IPS-18c (cell line): Measurements from ENCODE around the gene TBXAS1.
"Not testable (repeated sequence)": the region's sequence is repeated elsewhere in the genome, so short reads cannot be mapped to it uniquely, and the experiment has no call there.

ENCODE experiments used
- H3K4me3 ChIP-seq: 2 replicates; pipeline ENCODE4 v1.7.0; 2013; ENCODE audit warnings: low read depth, mild to moderate bottlenecking, low read length, moderate library complexity; ENCODE audit not compliant: insufficient read depth
- H3K9me3 ChIP-seq: one replicate; pipeline ENCODE4 v1.6.1; 2013; ENCODE audit warnings: mild to moderate bottlenecking, low read length, moderate library complexity; ENCODE audit not compliant: control insufficient read depth, insufficient read depth

TBXAS1 gene

GRCh38 chr7:139915864-139916716 lies 87.0 kb downstream of the TBXAS1 start:
- no peak overlapping the region for H3K4me3 ChIP-seq

GRCh38 chr7:139916717-139917395 lies 87.8 kb downstream of the TBXAS1 start:
- no peak overlapping the region for H3K4me3 ChIP-seq
- H3K9me3 ChIP-seq = no peaks in the 10 kb centered on the region

More at GRCh38 chr7:139915864-139916716, 87.0 kb downstream of the TBXAS1 start:
- H3K9me3 ChIP-seq = no peaks in the 10 kb centered on the region

GRCh38 chr7:139917851-139918250 lies 88.8 kb downstream of the TBXAS1 start:
- H3K9me3 ChIP-seq = no peaks in the 10 kb centered on the region
- H3K4me3 ChIP-seq = no peak overlapping the region

- Histone ChIP-seq H3K9me3 (no peaks in the 10 kb centered on the region), H3K4me3 (no peak overlapping the region)
Observed at GRCh38 chr7:139918480-139918879, 89.4 kb downstream of the TBXAS1 start.

GRCh38 chr7:139923090-139923489 lies 94.0 kb downstream of the TBXAS1 start:
- no peaks in the 10 kb centered on the region for H3K9me3 ChIP-seq
- H3K4me3 ChIP-seq = no peak overlapping the region

- no peaks in the 10 kb centered on the region for H3K9me3 ChIP-seq
- H3K4me3 ChIP-seq = no peak overlapping the region
Observed at GRCh38 chr7:139924461-139924860, 95.4 kb downstream of the TBXAS1 start.

- H3K4me3 ChIP-seq, H3K9me3 ChIP-seq: not testable (repeated sequence)
Observed at GRCh38 chr7:139929221-139929620, 100.2 kb downstream of the TBXAS1 start.

GRCh38 chr7:139930286-139930965 lies 101.4 kb downstream of the TBXAS1 start:
- Histone ChIP-seq H3K9me3 (no peaks in the 10 kb centered on the region), H3K4me3 (no peak overlapping the region)

- Histone ChIP-seq H3K4me3 (no peak overlapping the region), H3K9me3 (no peaks in the 10 kb centered on the region)
Observed at GRCh38 chr7:139931190-139931934, 102.3 kb downstream of the TBXAS1 start.

- H3K9me3 ChIP-seq = no peaks in the 10 kb centered on the region
- H3K4me3 ChIP-seq = no peak overlapping the region
Observed at GRCh38 chr7:139932531-139932930, 103.5 kb downstream of the TBXAS1 start.

- Histone ChIP-seq H3K9me3 (no peaks in the 10 kb centered on the region), H3K4me3 (no peak overlapping the region)
Observed at GRCh38 chr7:139936760-139937310, 107.8 kb downstream of the TBXAS1 start.

GRCh38 chr7:139937715-139938114 lies 108.7 kb downstream of the TBXAS1 start:
- Histone ChIP-seq H3K9me3 (no peaks in the 10 kb centered on the region), H3K4me3 (no peak overlapping the region)

- no peaks in the 10 kb centered on the region for H3K9me3 ChIP-seq
- H3K4me3 ChIP-seq = no peak overlapping the region
Observed at GRCh38 chr7:139940866-139941265, 111.8 kb downstream of the TBXAS1 start.

GRCh38 chr7:139941421-139941820 lies 112.4 kb downstream of the TBXAS1 start:
- no peak overlapping the region for H3K4me3 ChIP-seq
- no peaks in the 10 kb centered on the region for H3K9me3 ChIP-seq

GRCh38 chr7:139941866-139942265 lies 112.8 kb downstream of the TBXAS1 start:
- no peaks in the 10 kb centered on the region for H3K9me3 ChIP-seq
- H3K4me3 ChIP-seq = no peak overlapping the region

GRCh38 chr7:139942636-139943035 lies 113.6 kb downstream of the TBXAS1 start:
- Histone ChIP-seq H3K9me3 (no peaks in the 10 kb centered on the region), H3K4me3 (no peak overlapping the region)

GRCh38 chr7:139943401-139943800 lies 114.3 kb downstream of the TBXAS1 start:
- Histone ChIP-seq H3K9me3 (no peaks in the 10 kb centered on the region), H3K4me3 (no peak overlapping the region)
